HG02840 (cell line): ENCODE results near the gene CCT3.
"Not testable (repeated sequence)": the region's sequence is repeated elsewhere in the genome, so short reads cannot be mapped to it uniquely, and the experiment has no call there.

Source experiments
- ATAC-seq: cut with Tn5 transposase; IDR thresholded peaks from one replicate; pipeline ENCODE4 v1.9.1; 2021; ENCODE audit warnings: mild to moderate bottlenecking, moderate library complexity, moderate number of reproducible peaks; ENCODE audit not compliant: unreplicated experiment, low FRiP score

CCT3 gene

GRCh38 chr1:156338180-156338976, at the start of gene CCT3, which contains the start of gene TSACC:
CCT3 (minus strand) TSS chr1:156338292; CDS start chr1:156338184, 108 bp downstream.
TSACC (plus strand) TSS chr1:156338526; CDS start chr1:156339758, 1,232 bp downstream.
- ATAC-seq = peak; percentile 89

DNA sequence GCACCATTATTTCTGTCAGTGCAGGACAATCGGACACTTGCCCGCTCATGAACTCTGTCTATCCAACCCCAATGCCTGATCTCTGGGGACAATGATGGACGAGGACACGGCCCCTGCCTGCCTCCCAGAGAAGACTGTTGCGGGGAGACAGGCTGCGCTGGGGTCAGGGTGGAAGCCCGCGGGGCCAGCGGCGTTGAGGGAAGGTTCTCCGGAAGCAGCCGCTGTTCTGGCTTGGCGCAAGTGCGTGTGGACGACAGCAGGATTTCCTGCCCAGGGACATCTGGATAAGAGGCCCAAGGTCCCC, 49.7 kb upstream of the CCT3 start:
- no peak for ATAC-seq

DNA sequence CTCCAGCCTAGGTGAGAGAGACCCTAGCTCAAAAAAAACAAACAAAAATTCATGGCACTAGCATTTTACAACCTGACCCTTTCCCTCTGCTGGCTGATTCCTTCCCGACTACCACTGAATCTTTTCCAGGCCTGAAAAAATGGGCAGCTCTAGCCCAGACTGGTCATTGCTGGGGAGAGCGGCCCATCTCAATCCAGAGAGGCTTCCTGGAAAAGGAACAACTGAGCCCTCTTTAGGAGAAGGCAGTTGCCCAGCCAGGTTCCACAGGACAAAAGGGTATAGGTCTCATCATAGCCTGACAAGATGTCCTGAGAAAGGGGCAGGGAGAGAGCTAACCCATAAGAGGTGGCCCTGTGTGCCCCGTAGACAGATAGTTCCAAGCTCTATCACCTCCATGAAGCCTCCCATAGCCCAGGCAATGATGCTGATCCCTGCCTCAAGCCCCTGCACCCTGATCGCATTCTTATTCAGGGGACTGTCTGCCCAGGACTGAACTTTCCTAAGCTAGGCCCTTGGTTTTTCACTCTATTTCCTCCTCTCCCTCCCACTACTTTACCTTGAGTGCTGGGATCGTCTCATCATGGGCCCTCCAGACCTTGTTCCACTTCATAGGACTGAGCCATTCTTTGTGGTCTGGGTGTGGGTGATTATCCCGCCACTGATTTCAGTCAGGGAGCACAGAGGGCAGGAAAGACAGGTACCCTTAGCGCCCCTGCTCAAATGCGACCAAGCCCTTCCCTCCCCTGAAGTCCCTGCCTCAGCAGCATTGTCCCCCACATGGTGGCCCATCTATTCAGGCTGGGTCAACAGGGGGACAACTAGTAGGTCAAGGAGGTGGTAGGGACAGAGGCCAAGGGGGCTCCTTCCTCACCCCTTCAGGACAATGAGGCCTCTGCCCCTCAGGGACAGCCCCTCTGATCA, 49.1 kb upstream of the CCT3 start:
- no peak for ATAC-seq

GRCh38 chr1:156386134-156386901, 48.2 kb upstream of the CCT3 start:
- no peak for ATAC-seq

GRCh38 chr1:156385534-156386031, 47.5 kb upstream of the CCT3 start:
- no peak for ATAC-seq

- no peak for ATAC-seq
Measured at GRCh38 chr1:156384658-156385057, 46.6 kb upstream of the CCT3 start.

- ATAC-seq = no peak
Measured at GRCh38 chr1:156384007-156384406, 45.9 kb upstream of the CCT3 start.

GRCh38 chr1:156383023-156383422, 44.9 kb upstream of the CCT3 start:
- ATAC-seq = no peak

DNA sequence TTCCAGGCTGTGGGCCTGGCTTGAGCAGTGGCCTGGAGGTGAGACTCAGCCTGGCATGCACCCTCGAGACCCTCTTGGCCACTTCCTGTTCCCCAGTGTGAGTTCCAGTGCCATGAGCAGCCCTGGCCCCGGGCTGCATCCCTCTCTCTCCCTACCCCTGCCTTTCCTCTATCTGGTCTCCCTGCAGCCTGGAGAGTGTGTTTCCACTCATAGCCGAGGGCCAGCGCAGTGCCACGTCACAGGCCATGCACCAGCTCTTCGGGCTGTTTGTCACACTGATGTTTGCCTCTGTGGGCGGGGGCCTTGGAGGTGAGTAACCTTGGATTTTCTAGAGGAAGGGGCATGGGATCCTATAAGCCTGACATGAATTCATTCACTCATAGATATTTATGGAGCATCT, 44.5 kb upstream of the CCT3 start:
- ATAC-seq = no peak

DNA sequence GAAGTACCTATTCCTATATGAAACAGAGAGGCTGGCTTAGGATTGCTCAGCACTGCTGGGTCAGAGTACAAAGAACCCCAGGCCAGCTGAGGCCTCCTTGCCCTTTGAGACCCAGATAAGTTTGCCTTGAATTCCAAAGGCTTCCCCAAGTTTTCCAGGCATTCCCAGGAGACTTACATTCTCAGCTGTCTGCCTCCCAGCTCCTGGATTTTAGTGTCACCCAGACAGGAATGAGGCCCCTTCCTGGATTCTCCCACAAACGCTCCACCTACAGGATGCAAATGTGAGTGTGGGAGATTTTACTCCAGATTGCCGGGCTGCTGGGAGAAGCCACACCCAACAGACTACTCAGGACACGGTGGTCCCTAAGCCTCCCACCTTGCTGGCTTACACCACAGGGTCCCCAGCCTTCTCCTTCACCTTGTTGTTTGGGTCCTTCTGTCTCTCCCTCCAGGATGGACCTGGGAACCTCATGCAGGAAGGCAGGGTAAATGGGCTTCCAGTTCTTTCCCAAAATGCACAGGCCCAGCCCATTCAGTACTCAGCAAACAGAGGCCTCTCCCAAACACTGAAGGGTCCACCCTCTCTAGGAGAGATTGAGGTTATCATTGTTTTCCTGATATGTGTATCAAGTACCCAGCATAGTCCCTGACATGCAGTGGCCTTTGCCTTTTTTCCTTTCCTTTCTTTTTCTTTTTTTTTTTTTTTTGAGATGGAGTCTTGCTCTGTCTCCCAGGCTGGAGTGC, 41.5 kb upstream of the CCT3 start:
- ATAC-seq = no peak

GRCh38 chr1:156378557-156378956, 40.5 kb upstream of the CCT3 start:
- ATAC-seq = no peak

DNA sequence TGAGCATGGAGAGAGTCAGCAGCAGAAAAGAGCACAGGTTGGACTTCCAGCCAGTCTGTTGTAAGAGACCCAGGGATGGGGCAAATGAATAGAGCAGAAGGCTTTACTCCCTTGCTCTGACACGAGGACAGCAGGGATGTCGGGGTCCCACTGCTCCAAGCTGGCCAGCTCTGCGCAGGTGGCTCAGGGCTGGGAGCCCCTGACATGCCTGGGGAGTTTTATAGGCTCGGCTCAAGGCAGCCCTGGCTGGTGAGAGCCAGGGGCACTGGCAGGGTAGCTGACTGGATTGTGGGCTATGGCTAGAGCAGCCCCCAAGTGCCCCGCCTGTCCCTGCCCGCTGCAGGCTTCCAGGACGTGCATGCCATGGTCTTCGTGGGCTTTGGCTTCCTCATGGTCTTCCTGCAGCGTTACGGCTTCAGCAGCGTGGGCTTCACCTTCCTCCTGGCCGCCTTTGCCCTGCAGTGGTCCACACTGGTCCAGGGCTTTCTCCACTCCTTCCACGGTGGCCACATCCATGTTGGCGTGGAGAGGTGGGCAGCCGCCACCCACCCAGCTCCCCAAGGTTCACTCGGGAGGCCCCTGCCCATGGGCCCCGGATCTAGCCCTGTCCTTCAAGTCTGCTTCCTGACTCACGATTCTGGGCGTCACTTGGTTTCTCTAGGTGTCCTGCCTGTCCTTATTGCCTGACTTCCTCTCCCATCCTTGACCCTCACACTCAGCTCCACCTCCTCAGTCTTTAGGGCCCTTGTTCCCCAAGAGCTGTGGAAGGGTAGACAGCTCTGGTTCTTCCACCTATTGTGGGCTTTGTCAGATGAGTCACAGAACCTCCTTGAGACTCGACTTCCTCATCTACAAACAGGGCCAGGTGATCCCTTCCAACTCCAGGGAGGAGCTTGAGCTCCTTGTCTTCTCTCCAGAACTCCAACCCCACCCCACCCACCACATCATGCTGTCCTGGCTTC, 39.1 kb upstream of the CCT3 start:
- ATAC-seq = no peak

DNA sequence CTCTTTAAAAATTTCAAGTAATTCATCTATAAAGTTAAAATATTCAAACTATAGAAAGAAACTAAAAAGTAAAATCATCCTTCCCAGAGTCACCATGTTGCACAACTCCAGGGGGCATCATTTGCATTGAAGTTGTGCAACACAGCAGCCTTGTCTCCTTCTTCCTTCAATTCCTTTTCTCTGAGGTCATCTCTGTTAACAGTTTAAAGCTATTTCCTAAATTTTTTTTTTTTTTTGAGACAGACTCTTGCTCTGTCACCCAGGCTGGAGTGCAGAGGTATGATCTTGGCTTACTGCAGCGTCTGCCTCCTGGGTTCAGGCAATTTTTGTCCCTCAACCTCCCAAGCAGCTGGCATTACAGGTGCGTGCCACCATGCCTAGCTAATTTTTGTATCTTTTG, 38.1 kb upstream of the CCT3 start:
- no peak for ATAC-seq

DNA sequence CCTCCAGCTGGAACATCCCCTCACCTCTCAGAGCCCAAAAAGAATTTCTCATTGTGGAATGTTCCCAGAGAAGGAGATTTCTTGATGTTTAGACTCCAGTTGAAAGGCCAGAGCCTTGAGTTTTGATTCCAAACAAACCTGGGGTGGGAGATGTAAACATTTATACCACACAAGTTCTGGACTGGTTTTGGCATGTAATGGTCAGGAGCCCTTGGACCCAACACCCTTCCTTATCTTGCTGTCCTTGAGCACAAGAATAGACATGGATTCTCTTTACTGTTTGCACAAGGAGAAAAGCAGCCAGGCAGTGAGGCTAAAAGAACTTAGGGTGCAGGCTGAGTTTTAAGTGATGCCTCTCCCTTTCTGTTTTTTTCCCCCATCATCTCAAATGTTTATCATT, 35.5 kb upstream of the CCT3 start:
- ATAC-seq = no peak

GRCh38 chr1:156372876-156373275, 34.8 kb upstream of the CCT3 start:
- no peak for ATAC-seq

- ATAC-seq = no peak
Measured at GRCh38 chr1:156372265-156372586, 34.1 kb upstream of the CCT3 start.

GRCh38 chr1:156371553-156372264, 33.6 kb upstream of the CCT3 start:
- ATAC-seq = no peak

- not testable (repeated sequence) for ATAC-seq
Measured at GRCh38 chr1:156369685-156370286, 31.7 kb upstream of the CCT3 start.
